Activated gamma-delta T cell treated with Interleukin-2 at 50 U/mL for 16 hours (primary cell): Measurements from ENCODE around the gene HMGXB3.
"Not testable (repeated sequence)": the region's sequence is repeated elsewhere in the genome, so short reads cannot be mapped to it uniquely, and the experiment has no call there.

ENCODE experiments used
- DNase-seq: peaks from one replicate; pipeline ENCODE4 v3.0.0-alpha.2; 2020

HMGXB3 gene

DNA sequence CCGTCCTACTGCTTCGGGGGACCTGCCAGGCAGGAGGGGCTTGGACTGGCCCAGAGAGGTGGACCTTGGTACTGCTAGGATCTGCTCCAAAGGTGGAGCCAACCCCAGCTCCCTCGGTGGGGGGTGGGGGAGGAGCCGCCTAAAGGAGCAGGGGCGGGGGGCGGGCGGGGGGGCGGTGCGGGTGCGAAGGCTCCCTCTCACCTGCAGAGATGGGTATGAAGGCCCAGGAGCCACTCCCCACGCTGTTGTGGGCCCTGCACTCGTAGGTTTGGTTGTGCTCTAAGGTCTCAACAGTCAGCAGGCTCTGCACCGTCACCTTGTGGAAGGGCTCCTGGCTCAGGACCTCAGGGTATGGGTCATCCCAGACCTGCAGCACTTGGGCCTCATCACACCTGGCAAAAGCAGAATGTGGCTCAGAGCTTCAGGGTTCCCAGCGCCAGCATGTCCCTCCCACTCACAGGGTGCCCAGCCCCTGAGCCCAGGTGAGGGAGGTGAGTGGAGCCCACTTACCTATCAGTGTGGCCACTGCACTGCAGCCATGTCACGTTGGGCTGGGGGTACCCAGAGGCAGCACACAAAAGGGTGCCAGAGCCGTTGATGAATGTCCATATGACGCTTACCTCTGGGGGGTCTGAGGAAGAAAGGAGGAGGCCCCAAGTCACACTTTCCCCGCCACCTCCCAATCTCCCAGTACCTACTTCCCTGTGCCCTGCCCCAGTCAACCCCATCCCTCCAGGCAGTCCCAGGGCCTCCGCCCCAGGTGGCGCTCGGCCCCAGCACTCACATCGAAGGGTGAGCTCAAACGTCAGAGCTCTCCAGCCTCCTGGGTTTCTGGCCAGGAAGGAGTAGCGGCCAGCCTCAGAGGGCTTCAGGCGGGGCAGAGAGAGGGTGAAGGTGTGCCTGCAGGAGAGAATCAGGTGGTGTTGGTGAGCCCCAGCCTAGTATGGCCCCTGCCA is 69.4 kb downstream of the HMGXB3 start:
- no peak for DNase-seq

DNA sequence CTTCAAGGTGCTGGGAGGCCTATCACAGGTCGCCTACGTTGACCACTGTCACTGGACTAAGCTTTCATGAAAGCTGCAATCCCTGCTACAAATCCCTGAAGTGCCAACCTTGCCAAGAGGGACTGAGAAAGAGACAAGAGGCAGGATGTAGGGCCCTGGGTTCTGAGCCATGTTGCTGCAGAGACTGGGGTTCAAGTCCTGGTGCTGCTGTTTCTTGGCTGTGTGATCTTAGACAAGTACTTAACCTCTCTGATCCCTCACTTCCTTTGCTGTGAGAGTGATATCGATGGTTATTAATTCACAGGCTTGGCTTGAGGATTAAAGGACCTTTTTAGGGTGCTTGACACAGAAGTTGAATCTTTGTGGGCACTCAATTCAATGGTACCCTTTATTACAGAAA is 70.3 kb downstream of the HMGXB3 start:
- DNase-seq = no peak

DNA sequence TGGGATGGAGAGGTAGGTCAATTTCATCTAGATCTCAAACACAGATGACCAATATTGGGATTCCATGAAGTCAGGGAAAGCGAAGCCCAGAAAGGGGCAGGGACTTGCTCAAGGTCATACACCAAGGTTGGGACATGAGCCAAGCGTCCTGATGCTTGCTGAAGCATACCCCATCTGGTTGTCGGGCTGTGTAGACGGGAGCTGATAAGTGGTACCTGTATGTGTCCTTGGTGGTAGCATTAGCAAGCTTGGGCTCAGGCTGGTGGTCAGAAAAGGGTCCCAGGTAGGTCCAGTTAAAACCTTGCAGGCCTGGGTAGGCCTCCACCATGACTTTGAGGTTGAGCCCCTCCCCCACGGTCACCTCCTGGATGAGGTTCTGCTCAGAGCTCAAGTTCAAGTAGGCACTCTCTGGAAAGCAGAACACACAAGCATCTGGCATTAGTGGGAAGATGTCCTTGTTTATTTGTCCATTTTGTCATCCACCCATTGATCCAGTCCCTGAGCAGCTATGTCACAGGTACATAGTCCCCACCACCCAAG is 72.6 kb downstream of the HMGXB3 start:
- no peak for DNase-seq

DNA sequence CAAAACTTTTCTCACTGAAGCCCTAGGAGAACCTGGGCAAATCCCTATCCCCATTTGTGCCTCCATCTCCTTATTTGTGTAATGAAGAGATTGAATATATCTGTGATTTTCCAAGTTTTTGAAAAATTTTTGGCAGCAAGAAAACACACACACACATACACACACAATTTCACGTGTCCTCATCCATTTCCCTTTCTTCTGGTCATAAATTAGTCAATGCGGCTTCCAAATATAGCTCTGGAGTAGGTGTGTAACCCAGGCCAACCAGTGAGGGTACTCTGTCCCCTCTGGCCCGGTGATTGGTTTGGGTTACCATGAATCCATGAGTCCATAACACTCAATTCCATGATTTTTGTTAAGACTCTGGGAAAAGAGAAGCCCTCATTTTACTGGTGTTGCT is 73.1 kb downstream of the HMGXB3 start:
- no peak for DNase-seq

GRCh38 chr5:150075233-150075632 is 74.7 kb downstream of the HMGXB3 start:
- no peak for DNase-seq

DNA sequence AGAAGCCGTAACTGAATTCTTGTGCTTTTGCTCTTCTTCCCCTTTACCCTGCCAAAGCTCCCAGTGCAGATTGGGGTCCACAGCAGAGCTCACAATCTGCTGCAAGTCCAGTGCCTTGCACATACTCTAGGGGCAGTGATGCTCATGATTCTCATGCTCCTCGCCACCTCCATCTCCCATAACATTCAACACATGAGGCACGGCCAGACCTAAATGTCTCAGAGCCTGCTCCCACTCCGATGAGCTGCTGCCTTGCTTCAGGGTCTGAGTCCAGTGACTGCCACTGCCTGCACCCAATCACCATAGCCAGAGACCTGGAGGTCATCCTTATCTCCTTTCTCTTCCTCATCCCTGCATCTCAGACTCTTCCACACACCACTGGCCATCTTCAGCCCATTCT is 75.3 kb downstream of the HMGXB3 start:
- DNase-seq = no peak

DNA sequence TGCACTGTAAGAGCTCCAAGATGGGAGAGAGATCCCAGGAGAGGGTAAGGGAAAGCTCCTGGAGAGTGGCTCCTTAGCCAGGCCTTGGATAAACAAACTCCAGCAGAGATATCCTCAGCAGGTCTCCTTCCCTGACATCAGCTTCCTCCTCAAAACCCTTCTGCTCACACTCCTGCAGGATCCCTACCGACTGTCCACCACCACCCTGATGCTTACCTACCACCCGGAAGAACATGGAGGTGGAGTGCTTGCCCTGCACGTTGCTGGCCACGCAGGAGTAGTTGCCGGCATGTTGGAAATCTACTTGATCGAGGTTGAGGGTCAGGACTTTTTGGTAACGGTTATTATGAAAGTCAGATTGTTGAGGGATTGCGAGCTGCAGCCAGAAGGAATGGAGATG is 76.5 kb downstream of the HMGXB3 start:
- DNase-seq = no peak

- no peak for DNase-seq
Measured at GRCh38 chr5:150077996-150078801, 77.7 kb downstream of the HMGXB3 start.

DNA sequence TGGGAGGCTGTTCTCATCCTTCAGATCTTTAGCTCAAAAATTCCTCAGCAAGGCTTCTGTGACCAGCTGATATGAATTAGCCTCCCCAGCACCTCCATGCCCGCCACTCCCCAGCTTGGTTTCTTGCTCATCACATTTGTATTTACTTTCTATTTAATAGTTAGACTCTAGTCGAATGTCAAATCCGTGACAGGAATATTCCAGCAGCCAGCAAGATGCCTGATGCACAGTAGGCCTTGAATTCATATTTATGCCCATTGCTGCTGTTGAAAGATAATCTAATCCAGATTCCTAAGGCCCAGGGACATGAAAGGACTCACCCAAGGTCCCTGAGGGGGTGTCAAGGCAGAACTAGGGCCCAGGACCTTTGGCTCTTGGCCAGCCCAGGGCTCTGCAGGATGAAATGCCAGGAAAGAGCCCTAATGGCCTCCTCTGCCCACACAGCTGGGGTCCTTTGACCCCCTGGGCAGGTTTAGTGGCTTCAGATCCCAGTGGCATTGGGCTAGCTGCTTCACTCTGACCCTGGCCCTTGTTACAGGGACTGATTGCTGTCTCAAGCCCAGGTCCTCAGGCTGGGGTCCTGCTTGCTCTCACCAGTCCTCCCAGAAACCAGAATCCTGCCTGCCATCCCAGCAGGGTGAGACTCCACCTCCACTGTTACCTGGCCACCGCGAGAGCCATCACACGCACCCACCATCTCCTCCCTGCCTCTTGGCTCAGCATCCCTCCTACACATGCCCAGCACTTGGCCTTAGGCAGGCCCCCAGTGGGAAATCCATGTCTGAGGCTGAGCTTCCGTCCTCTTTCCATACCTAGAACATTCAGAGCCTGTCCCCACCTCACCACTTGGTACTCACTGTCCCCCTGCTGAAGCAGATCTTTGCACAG is 78.5 kb downstream of the HMGXB3 start:
- no peak for DNase-seq

GRCh38 chr5:150079909-150080461 is 79.4 kb downstream of the HMGXB3 start:
- DNase-seq = no peak

- no peak for DNase-seq
Measured at GRCh38 chr5:150080696-150081435, 80.3 kb downstream of the HMGXB3 start.

- DNase-seq = no peak
Measured at GRCh38 chr5:150081541-150082283, 81.2 kb downstream of the HMGXB3 start.

DNA sequence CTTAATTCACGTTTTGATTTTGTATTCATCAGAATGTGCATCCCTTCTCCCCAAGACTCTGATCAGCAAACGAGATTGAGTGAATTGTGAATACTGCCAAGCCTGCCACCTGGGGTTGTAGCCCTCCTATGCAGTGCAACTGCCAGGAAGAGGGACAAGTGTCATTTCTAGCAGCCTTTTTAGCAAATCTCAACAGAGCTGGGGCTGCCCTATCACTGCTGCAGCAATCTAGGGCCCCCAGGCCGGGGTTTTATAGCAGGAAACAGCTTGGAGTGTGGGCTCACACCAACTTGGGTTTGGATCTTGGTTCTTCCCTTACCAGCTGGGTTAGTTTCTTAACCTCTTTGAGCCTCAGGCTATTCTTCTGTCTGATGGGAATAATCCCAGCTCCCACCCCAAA is 81.8 kb downstream of the HMGXB3 start:
- DNase-seq = no peak

GRCh38 chr5:150082889-150083288 is 82.3 kb downstream of the HMGXB3 start:
- no peak for DNase-seq

DNA sequence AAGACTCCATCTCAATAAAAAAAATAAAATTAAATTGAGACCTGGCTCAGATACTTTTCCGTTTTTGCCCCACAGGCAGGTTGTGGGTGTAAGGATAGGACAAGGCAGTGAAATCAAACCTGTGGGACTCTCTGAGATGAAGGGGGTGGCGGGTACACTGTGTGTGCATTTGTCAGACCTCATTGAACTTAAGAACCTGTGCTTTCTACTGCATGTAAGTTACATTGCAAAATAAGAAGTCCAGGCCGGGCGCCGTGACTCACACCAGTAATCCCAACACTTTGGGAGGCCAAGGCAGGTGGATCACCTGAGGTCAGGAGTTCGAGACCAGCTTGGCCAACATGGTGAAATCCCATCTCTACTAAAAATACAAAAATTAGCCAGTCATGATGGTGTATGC is 84.2 kb downstream of the HMGXB3 start:
- not testable (repeated sequence) for DNase-seq

DNA sequence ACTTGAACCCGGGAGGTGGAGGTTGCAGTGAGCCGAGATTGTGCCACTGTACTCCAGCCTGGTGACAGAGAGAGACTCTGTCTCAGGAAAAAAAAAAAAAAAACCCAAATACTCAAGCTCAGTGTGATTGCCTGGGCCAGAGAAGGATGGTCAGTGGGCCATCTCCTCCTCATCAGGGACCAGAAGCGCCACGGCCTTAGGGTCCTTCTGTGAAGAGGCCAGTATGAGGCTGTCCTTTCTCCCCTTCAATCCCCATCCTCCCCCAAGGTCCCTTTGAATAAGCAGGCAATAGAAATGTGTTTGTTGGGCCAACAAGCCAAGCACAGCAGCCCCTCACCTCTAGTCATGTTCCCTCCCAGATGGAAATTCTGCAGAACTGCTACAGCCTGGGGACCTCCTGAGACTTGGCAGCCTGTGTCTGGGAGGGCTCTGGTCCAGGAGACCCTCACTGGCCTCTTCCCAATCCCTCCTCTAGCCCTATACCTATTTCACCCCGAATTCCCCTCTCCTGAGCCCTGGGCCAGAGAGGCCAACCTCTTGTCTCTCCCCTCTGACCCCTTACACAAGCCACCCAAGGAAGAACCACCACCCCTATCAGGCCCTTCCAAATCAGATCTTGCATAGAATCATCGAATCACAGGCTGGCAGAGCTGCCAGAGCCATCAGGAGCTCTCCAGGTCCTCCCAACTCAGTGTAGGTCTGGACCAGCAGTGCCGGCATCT is 84.8 kb downstream of the HMGXB3 start:
- DNase-seq = no peak

GRCh38 chr5:150085950-150086715 is 85.6 kb downstream of the HMGXB3 start, which contains the start of gene CSF1R:
Gene CSF1R (minus strand): TSS chr5:150086554. CDS start chr5:150086427, 127 bp downstream.
- DNase-seq = no peak

DNA sequence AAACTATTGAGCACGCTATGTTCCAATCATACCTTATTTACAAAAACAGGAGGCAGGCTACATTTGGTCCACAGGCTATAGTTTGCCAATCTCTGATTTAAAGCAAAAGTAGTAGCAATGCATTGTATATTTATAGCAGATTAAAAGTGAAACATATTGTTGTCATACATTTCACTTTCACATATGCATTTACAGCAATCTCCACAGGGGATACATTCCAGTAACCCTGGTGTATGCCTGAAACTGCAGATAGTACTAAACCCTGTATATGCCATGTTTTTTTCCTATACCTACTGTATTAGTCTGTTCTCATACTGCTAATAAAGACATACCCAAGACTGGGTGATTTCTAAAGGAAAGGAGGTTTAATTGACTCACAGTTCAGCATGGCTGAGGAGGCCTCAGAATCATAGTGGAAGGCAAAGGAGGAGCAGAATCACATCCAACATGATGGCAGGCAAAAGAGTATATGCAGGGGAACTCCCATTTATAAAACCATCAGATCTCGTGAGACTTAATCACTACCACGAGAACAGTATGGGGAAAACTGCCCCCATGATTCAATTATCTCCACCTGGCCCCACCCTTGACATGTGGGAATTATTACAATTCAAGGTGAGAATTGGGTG is 91.7 kb downstream of the HMGXB3 start:
- no peak for DNase-seq

- no peak for DNase-seq
Measured at GRCh38 chr5:150097152-150097551, 96.6 kb downstream of the HMGXB3 start.
